GM18873 (cell line): ENCODE data around the gene SYT2.

Source experiments
- ATAC-seq: cut with Tn5 transposase; IDR thresholded peaks from one replicate; pipeline ENCODE4 v1.9.1; 2021; ENCODE audit warnings: mild to moderate bottlenecking, moderate library complexity, moderate number of reproducible peaks; ENCODE audit not compliant: unreplicated experiment, low FRiP score

Gene SYT2

GRCh38 chr1:202706851-202707250 is 3.4 kb downstream of the SYT2 start:
- no peak for ATAC-seq

GRCh38 chr1:202704601-202705000 is 5.7 kb downstream of the SYT2 start:
- no peak for ATAC-seq

GRCh38 chr1:202703191-202703590 is 7.1 kb downstream of the SYT2 start:
- no peak for ATAC-seq

- no peak for ATAC-seq
Observed at GRCh38 chr1:202702088-202702487, 8.2 kb downstream of the SYT2 start.

GRCh38 chr1:202701200-202701599 is 9.1 kb downstream of the SYT2 start:
- ATAC-seq: no peak

- ATAC-seq: no peak
Observed at GRCh38 chr1:202700061-202700460, 10.2 kb downstream of the SYT2 start.

GRCh38 chr1:202698276-202698675 is 12.0 kb downstream of the SYT2 start:
- ATAC-seq: no peak

- no peak for ATAC-seq
Observed at GRCh38 chr1:202697038-202697437, 13.2 kb downstream of the SYT2 start.

- ATAC-seq: no peak
Observed at GRCh38 chr1:202694314-202694713, 15.9 kb downstream of the SYT2 start.

GRCh38 chr1:202692959-202693555 is 17.2 kb downstream of the SYT2 start:
- no peak for ATAC-seq

GRCh38 chr1:202691816-202692215 is 18.4 kb downstream of the SYT2 start:
- ATAC-seq: no peak

- no peak for ATAC-seq
Observed at GRCh38 chr1:202689493-202690342, 20.5 kb downstream of the SYT2 start.

- ATAC-seq: no peak
Observed at GRCh38 chr1:202689082-202689481, 21.2 kb downstream of the SYT2 start.

- ATAC-seq: no peak
Observed at GRCh38 chr1:202688401-202688800, 21.9 kb downstream of the SYT2 start.

GRCh38 chr1:202687798-202688197 is 22.5 kb downstream of the SYT2 start:
- ATAC-seq: no peak

GRCh38 chr1:202687370-202687769 is 22.9 kb downstream of the SYT2 start:
- ATAC-seq: no peak

GRCh38 chr1:202685641-202686040 is 24.6 kb downstream of the SYT2 start:
- no peak for ATAC-seq

- ATAC-seq: no peak
Observed at GRCh38 chr1:202684716-202685115, 25.5 kb downstream of the SYT2 start.

GRCh38 chr1:202683029-202683428 is 27.2 kb downstream of the SYT2 start:
- ATAC-seq: no peak

GRCh38 chr1:202682477-202682876 is 27.8 kb downstream of the SYT2 start:
- ATAC-seq: no peak

GRCh38 chr1:202681736-202682420 is 28.4 kb downstream of the SYT2 start:
- no peak for ATAC-seq
